T follicular helper cell (primary cell): ENCODE measurements around the gene HES4.
"Not testable (repeated sequence)": the region's sequence is repeated elsewhere in the genome, so short reads cannot be mapped to it uniquely, and the experiment has no call there.

ENCODE experiments used
- DNase-seq: peaks from one replicate; pipeline ENCODE4 v3.0.0-alpha.2; 2020; ENCODE audit warnings: low read depth

Gene HES4

DNA sequence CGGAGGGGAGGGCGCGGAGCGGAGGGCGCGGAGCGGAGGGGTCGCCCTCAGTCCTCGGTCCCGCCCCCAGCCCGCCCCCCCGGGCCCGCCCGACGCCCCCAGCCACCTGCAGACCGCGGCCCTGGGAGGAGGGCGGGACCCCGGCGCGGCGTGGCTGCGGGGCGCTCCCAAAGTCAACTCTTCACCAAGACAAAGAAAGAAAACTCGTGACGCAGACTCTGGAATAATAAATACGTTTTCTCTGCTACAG is 1.2 kb downstream of the HES4 start:
- DNase-seq = no peak

DNA sequence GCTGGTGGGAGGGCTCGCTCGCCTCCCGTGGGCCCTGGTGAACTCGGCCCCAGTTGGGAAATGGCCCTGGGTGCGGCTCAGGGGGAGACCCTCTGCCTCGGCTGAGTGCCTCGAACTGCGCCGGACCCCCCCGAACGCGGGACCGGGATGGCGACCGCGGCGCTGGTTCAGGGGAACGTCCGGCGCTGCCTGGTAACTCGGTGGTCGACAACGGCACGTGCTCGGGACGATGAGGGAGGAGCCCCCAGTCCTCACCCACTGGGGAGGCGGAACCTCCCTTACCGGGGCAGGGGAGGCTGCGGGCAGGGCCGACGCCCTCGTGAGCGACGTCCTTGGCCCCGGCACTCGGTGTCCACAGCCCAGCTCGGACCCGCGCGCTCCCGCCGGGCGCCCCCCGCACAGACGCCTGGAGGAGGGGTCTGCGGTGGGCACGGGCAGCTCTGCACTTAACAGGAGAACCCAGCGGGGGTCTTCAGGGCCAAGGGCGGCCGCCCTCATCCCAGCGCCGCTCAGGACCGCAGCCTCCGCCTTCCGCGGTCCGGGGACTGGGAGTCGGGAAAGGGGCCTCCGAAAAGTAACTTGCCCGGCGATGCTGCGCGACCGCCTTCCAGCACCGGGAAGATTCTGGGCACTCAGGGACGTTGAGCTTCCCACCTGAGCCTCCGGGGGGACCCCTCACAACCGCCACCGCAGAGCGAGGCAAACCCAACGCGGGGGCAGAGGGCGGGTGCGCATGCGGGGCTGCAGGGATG is 1.7 kb downstream of the HES4 start:
- no peak for DNase-seq

DNA sequence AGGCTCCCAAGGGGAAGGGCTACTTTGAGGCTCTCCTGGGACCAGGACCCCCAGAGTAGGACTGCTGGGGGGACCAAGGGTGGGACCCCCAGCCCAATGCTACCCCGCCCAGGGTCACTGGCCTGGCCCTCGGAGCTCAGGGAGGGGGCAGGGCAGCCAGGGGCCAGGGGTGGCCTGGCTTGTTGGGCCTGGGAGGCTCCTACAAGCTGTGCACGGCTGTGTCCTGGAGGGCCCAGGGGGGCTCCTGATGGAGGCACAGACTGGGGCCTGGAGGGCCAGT is 2.2 kb downstream of the HES4 start:
- DNase-seq = no peak

DNA sequence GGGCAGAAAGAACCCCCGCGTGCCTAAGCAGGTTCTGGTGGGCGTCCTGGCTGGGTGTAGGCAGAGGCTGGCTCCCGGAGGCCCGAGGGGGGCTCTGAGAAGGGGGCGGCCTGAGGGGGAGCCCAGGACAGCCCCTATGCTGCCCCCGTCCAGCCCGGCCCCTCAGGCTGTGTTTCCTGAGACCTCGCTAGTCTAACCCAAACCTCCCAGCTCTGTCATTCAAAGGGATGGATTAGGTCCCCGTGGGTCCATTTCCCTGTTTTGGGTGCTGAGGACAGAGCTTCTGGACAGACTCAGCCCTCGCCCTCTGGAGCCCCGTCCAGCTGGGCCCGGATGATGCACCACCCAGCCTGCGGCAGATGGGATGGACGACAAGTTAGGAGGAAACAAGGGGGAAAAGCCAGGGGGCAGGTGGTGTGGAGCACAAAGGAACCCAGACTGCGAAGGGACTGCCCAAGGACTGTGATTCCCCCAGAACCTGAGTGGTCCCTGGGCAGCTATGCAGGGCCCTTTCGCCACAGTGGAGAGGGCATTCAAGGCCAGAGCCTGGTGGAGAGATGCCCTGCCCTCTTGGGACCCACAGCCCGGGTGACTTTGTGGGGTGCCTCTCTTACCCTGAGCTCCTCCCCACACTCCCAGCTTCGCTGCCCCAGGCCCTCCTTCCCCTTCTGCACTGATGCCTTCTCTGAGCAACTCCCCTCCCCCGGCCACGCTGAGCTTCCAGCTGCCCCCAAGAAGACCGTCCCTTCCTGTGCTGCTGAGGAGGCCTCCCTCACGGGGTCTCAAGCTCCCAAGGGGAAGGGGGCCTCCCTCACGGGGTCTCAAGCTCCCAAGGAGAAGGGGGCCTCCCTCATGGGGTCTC is 2.8 kb downstream of the HES4 start:
- DNase-seq = no peak

DNA sequence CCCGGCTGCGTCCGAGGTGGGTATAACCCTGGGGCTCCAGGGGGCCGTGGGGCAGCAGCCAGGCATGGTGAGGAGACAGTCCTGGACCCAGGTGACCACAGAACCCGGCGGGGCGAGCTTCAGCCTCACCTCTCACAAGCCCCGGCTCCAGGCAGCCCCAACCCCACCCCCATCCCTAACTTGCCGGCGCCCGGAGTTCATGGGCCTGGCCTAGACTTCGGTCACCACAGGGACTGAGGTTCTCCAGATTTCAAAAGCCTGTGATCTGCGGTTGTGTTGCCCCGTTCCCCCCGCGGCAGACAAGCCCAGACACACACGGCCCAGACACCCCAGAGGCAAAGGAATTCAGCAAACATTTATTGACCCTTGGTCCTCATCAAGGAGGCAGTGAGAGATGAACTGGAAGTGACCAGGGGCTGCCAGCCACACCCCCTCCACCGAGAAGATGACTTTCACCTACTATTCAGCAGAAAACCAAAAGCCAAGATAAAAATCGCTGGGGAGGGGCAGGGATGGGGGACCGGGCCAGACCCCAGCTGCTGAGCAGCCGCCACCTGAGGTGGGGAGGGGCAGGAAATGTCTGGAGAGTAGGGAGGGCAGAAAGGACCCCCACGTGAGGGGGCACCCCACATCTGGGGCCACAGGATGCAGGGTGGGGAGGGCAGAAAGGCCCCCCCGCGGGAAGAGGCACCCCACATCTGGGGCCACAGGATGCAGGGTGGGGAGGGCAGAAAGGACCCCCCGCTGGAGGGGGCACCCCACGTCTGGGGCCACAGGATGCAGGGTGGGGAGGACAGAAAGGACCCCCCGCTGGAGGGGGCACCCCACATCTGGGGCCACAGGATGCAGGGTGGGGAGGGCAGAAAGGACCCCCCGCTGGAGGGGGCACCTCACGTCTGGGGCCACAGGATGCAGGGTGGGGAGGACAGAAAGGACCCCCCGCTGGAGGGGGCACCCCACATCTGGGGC is 3.9 kb downstream of the HES4 start:
- no peak for DNase-seq

DNA sequence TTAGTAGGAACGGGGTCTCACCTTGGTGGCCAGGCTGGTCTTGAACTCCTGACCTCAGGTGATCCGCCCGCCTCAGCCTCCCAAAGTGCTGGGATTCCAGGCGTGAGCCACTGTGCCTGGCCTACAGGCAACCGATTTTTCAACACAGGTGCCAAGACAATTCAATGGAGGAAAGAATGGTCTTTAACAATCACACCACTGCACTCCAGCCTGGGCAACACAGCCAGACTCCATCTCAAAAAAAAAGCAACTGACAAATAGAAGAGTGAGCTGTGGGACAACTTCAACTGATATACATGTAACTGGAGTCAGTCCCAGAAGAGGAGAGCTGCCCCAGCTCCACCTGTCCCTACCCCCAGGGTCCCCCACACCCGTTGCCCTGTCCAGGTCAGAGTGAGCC is 5.4 kb downstream of the HES4 start:
- DNase-seq = not testable (repeated sequence)

DNA sequence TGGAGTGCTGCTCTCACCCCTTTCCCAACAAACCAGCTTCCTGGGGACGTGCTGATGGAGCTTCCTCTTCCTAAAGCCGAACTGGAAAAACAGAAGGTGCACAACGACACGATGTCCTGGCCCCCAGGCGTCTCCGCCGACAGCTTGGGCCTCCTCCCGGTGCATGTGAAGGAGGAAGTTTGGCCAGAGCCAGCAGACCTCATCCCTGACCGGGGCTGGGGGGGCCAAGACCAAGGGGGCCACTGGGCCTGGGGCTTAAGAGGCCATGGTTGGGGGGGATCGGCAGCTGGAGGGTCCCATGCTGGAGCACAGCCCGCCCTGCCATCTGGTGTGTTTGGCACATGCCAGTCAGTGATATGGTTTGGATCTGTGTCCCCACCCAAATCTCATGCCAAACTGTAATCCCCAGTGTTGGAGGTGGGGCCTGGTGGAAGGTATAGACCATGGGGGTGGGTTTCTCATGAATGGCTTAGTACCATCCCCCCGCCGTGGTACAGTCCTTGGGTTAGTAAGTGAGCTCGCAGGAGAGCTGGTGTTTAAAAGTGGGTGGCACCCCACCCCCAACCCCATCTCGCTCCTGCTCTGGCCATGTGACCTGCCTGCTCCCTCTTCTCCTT is 6.4 kb downstream of the HES4 start:
- DNase-seq = no peak

DNA sequence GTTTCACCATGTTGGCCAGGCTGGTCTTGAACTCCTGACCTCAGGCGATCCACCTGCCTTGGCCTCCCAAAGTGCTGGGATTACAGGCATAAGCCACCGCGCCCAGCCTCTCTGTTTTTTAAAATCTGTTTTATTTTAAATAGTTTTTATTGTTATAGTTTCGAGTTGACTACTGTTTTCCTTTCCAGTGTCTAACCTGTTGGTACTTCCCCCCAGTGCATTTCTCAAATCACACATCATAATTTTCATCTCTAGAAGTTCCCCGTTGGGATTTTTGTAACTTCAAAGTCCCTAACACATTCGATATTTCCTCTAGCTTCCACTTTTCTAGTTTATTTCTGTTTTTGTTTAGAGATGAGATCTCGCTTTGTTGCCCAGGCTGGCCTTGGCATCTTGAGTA is 7.5 kb downstream of the HES4 start:
- DNase-seq = no peak

DNA sequence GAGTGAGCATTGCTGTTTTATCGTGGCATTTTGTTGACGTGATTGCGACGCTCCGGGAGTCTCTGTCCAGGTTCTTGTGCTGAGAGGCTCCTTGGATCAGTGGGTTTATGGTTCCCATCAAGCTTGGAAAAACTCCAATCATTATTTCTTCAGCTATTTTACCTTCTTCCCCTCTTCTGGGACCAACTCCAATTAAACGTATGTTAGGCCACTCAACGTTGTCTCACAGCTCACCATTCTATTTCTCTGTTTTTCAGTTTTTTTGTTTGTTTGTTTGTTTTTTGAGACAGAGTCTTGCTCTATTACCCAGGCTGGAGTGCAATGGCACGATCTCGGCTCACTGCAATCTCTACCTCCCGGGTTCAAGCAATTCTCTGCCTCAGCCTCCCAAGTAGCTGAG is 8.0 kb downstream of the HES4 start:
- DNase-seq = no peak

DNA sequence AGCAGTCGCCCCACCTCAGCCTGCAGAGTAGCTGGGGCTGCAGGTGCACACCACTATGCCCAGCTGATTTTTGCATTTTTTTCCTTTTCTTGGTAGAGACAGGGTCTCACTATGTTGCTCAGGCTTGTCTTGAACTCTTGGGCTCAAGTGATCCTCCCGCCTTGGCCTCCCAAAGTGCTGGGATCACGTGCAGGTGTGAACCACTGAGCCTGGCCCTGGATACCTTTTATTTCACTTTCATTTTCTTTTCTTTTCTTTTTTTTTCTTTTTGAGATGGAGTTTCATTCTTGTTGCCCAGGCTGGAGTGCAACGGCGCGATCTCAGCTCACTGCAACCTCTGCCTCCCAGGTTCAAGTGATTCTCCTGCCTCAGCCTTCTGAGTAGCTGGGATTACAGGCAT is 8.6 kb downstream of the HES4 start:
- DNase-seq = not testable (repeated sequence)

DNA sequence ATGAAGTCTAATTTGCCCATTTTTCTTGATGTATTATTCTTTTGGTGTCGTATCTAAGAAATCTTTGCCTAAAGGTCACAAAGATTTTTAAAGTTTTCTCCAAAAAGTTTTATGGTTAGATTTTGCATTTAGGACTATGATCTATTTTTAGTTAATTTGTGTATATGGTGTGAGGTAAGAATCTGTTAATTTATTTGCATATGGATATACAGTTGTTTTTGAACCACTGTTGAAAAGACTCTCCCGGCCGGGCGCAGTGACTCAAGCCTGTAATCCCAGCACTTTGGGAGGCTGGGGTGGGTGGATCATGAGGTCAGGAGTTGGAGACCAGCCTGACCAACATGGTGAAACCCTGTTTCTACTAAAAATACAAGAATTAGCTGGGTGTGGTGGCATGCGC is 11.8 kb downstream of the HES4 start:
- DNase-seq = not testable (repeated sequence)

DNA sequence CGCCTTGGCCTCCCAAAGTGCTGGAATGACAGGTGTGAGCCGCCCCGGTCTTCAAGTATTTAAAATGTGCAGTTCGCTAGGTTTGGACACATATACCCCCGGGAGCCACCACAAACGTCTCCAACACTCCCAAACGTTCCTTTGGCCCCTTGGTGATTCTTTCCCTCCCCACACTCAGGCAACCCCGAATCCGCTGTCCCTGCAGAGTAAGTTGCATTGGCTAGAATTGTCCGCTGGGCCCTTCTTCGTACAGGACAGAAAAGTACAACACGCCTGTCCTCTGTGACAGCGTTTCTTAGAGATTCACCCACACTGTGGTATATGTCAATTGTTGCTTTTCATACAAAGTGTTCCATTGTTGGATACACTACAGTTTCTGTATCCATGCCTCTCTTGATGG is 14.8 kb downstream of the HES4 start:
- no peak for DNase-seq

DNA sequence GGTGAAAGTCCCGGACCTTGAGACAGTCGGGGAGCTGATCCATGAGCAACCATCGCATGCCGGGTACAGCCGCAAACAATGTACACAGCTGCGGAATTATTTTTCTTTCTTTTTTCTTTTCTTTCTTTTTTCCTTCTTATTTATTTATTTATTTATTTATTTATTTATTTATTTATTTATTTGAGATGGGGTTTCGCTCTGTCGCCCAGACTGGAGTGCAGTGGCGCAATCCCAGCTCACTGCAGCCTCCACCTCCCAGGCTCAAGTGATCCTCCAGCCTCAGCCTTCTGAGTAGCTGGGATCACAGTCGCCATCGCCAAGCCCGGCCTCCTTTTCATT is 15.5 kb downstream of the HES4 start:
- DNase-seq = no peak

DNA sequence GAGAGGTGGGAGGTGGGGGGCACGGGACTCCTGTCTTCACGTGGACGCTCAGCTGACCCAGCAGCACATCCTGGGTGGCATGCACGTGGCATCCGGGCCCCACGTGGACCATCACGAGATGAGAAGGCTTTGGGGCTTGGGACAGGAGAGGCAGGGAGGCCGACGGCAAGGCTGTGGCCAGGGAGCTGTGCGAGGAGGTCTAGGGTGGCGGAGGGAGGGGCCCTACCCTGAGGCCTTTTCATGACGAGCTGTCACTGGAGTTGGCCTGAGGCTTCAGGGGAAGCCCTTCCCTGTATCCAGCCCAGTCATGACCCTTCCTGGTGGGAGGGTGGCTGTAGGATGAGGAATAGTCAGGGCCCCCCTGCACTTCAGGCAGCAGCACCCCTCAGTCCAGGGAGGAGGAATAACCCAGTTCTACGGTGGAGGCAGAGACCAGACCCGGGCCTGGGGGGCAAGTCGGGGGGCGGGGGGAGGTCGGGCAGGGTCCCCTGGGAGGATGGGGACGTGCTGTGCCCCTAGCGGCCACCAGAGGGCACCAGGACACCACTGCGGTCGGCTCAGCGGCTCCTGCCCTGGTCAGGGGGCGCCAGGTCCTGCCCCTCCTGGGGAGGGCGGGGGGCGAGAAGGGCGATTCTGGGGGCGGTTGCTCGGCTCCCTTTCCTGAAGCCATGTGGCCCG is 16.0 kb downstream of the HES4 start:
- DNase-seq = peak; percentile 40

DNA sequence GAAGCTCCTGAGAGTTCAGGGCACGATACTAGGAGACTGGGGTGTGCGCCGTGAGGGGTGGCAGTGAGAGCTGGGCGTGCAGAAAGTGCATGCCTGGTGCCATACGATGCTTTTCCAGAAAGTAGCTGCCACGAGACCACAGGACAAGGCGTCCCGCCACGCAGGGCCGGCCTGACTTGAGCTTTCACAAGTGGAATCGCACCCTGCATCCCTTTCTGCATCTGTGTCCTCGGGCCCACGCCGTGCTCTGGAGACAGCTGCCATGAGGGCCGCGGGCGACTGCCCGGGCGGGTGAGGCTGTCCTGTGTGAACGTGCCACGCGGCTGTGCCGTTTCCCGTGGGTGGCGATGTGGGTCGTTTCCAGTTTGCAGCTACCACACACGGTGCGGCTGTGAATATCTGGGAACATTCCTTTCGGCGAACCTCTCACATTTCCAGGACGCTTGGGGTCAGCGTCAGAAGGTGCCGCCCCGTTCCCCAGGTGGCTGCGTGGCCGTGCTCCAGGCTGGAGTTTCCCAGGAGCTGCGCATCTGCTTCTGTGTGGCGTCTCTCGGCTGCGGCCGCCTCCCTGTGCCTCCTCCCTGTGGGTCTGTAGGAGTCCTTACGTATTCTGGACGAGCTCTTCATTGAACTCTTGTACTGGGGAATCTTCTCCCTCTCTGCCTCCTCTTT is 17.0 kb downstream of the HES4 start:
- no peak for DNase-seq

DNA sequence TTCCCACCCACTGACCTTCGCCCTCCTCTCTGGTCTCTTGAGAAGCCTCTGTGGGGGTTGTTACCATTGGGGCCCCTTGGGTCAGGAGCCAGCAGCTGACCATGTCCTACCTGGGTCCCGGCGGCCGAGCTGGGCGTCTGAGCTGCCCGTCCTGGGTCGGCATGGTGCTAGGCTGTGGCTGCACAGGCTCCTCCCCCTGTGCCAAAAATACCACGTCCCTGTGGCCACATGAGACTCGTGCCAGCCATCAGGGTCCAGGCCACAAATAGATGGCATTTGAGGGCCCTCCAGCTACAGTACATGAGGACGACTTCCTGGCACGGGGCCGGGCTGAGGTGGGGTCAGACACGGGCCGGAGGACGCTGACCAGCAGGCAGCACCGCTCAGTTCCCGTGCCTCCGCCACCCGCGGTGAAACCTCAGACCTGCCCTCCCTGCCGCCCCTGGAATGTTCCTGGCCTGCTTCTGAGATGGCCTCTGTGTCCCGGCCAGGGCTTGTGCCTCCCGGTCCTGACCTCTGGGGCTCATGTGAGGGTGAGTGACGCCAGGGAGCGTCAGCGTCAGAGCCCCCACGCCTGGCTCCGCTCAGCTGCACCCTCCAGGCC is 17.8 kb downstream of the HES4 start, which contains the start of gene PERM1:
PERM1 (minus strand) TSS at position 139 of the 604 bp plus-strand sequence. CDS start 1,064 bp downstream, outside the sequence.
- no peak for DNase-seq

DNA sequence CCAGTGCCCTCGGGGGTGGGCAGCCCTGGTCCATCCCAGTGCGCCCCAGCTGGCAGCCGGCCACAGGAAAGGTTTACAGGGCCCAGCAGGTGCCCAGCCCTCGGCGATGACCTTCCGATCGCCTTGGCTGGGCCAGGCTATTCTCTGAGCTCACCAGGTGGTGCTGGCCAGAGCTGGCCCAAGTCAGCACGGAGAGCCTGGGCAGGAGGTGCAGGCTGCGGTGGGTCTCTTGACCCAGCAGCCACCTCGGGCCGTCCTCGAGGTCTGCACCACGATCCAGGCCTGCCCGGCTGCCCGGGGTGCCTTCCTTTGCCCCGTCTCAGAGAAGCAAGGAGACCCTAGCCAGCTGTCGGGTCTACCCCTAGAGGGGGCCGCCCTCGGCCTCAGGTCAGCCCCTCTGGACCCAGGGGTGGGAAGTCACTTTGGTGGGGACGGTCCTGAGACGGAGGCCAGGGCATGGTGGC is 18.4 kb downstream of the HES4 start:
- DNase-seq = no peak

DNA sequence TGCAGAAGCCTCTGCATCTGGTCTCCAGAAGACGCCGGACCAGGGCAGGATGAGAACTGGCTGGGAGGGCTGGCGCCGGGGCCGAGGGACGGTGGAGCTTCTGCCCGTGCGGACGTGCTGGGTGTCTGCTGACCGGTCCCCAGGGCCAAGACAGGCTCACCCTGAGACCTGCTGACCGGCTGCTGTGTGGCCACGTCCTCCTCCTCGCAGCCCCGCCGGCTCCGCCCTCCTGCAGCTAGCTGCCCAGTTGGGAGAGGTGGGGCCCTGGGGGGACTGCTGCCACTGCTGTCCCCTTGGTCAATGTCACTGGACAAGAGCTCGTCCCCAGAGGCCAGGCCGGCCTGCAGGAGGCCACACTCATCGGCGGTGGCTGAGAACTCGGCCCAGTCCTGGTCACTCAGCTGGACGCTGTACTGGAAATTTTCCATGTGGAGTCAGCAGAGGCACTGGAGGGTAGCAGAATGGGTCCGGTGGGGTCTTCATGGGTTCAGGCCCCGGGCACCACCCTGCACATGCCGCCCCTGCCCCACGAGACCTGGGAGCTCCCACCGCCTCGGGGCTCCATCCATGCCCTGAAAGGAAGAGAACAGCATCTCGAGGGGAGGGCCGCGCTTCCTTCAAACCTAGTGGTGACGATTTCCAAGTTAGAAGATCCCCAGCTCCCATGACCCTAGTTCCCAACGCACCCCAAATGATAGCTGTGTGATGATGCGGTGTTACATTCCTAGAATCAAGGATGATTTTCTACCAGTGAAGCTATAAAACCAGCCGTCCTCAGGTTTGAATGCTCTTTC is 19.1 kb downstream of the HES4 start:
- no peak for DNase-seq

DNA sequence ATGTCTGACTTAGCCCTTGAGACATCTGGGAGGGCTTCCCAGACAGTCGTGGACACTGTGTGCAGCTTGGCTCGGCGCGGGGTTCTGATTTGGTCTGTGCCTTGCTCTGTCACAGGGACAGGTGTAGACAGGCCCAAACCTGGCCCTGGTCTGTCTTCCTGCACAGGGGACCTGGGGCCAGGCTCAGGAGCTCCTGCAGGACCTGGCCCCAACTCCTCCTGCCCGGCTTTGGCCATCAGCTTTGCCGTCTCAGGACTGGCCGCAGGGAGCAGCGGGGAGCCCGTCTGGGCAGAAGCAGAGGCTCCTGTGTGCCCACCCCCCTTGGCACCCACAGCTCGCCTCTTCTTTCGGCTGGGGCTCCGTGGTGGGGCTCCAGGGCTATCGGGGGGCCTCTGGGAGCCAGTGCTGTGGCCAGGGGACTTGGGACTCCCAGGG is 19.7 kb downstream of the HES4 start:
- no peak for DNase-seq

DNA sequence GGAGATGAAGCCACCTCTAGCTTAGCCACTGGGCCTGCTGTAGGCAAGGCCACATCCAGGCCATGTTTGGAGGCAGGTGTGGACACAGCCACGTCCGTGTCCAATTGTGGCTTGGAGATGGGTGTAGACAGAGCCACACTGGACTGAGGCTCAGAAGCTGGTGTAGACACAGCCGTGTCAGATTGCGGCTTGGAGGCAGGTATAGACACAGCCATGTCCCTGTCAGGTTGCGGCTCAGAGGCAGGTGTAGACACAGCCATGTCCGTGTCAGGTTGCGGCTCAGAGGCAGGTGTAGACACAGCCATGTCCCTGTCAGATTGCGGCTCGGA is 20.2 kb downstream of the HES4 start:
- no peak for DNase-seq
